ENCODE data around the gene STX2.
A peak's percentile ranks its signal among the peaks of the same experiment; 100 is the strongest.

STX2 gene

GRCh38 chr12:130747867-130748740 is 90.9 kb downstream of the STX2 start:
- TF ChIP-seq CTCF (IDR thresholded peaks at IDR 0.05; ENCODE audit: borderline replicate concordance, control extremely low read depth, extremely low read depth, insufficient read depth, missing control alignments): peak; percentile 93

GRCh38 chr12:130746546-130746945 is 92.5 kb downstream of the STX2 start:
- no peak for DNase-seq (ENCODE audit: low spot score)
- in situ Hi-C loops (cut with MboI; ENCODE audit: low sequenced_read_pairs, unreplicated experiment): loop anchor here (25.0 kb wide), 1 partner anchor 709 kb away; no protein-coding TSS in a partner anchor
- TF ChIP-seq CTCF (IDR thresholded peaks at IDR 0.05; ENCODE audit: borderline replicate concordance, control extremely low read depth, extremely low read depth, insufficient read depth, missing control alignments): no peak

More at GRCh38 chr12:130747867-130748740, 90.9 kb downstream of the STX2 start:
- in situ Hi-C loops (cut with MboI; ENCODE audit: low sequenced_read_pairs, unreplicated experiment): loop anchor here (25.0 kb wide), 1 partner anchor 711 kb away; no protein-coding TSS in a partner anchor
- DNase-seq (ENCODE audit: low spot score): peak; percentile 79

- no peak for DNase-seq (ENCODE audit: low spot score)
- in situ Hi-C loops (cut with MboI; ENCODE audit: low sequenced_read_pairs, unreplicated experiment): loop anchor here (25.0 kb wide), 1 partner anchor 709 kb away; no protein-coding TSS in a partner anchor
Measured at GRCh38 chr12:130745921-130746320, 93.1 kb downstream of the STX2 start.

GRCh38 chr12:130744274-130744673 is 94.8 kb downstream of the STX2 start:
- TF ChIP-seq CTCF (IDR thresholded peaks at IDR 0.05; ENCODE audit: borderline replicate concordance, control extremely low read depth, extremely low read depth, insufficient read depth, missing control alignments): no peak
- in situ Hi-C loops (cut with MboI; ENCODE audit: low sequenced_read_pairs, unreplicated experiment): loop anchor here (25.0 kb wide), 1 partner anchor 707 kb away; no protein-coding TSS in a partner anchor
- no peak for DNase-seq (ENCODE audit: low spot score)

More at GRCh38 chr12:130745921-130746320, 93.1 kb downstream of the STX2 start:
- no peak for TF ChIP-seq CTCF (IDR thresholded peaks at IDR 0.05; ENCODE audit: borderline replicate concordance, control extremely low read depth, extremely low read depth, insufficient read depth, missing control alignments)

- DNase-seq (ENCODE audit: low spot score): no peak
- in situ Hi-C loops (cut with MboI; ENCODE audit: low sequenced_read_pairs, unreplicated experiment): loop anchor here (25.0 kb wide), 1 partner anchor 706 kb away; no protein-coding TSS in a partner anchor
- no peak for TF ChIP-seq CTCF (IDR thresholded peaks at IDR 0.05; ENCODE audit: borderline replicate concordance, control extremely low read depth, extremely low read depth, insufficient read depth, missing control alignments)
Measured at GRCh38 chr12:130743606-130744005, 95.4 kb downstream of the STX2 start.

GRCh38 chr12:130743176-130743575 is 95.9 kb downstream of the STX2 start:
- no peak for DNase-seq (ENCODE audit: low spot score)
- TF ChIP-seq CTCF (IDR thresholded peaks at IDR 0.05; ENCODE audit: borderline replicate concordance, control extremely low read depth, extremely low read depth, insufficient read depth, missing control alignments): no peak
- in situ Hi-C loops (cut with MboI; ENCODE audit: low sequenced_read_pairs, unreplicated experiment): loop anchor here (25.0 kb wide), 1 partner anchor 706 kb away; no protein-coding TSS in a partner anchor

All from GM13976 (cell line).